Upper lobe of right lung (tissue), 1 donor: Measurements from ENCODE around the gene ADGRD1. TPM values are rescaled to one million over a fixed set of nuclear protein-coding genes. Genes with fewer than 3 reads are reported as not detected.

Experiments
- ATAC-seq: fragments of 200-7000 bp; cut with Tn5 transposase; one replicate; pipeline ENCODE4 v1.9.1; 2020; ENCODE audit warnings: mild to moderate bottlenecking, moderate library complexity
- DNase-seq: peaks from one replicate; pipeline ENCODE4 v3.0.0-alpha.2; 2020
- H3K27ac ChIP-seq: fragments of 200-600 bp; one replicate; pipeline ENCODE4 v1.8.0; 2022
- H3K27me3 ChIP-seq: fragments of 200-600 bp; one replicate; pipeline ENCODE4 v1.8.0; 2022; ENCODE audit warnings: mild to moderate bottlenecking
- H3K36me3 ChIP-seq: fragments of 200-600 bp; one replicate; pipeline ENCODE4 v1.8.0; 2022
- H3K4me1 ChIP-seq: fragments of 200-600 bp; one replicate; pipeline ENCODE4 v1.8.0; 2022
- H3K4me3 ChIP-seq: fragments of 200-600 bp; one replicate; pipeline ENCODE4 v1.8.0; 2022; ENCODE audit warnings: mild to moderate bottlenecking
- H3K9me3 ChIP-seq: fragments of 200-600 bp; one replicate; pipeline ENCODE4 v1.8.0; 2022
- CTCF ChIP-seq: fragments of 200-600 bp; IDR thresholded peaks from one replicate; pipeline ENCODE4 v1.8.0; 2022; ENCODE audit warnings: antibody characterized with exemption
- intact Hi-C: fragments of 100-400 bp; cut with DNase I; formaldehyde crosslinking; loops from one replicate; pipeline ENCODE4 v1.11.0; 2022
- total RNA-seq: library from RNA; stranded (reverse); fragmentation: NEBNext Ultra II Directional; extraction: Animal tissue kit (Norgen Biotek cat#: 25700); gene quantifications from one replicate; pipeline ENCODE4 v1.2.1, GENCODE V29; 2021
- donor health status: DM: no; HTN: yes; CAD: no; lungs with severe emphysema.

The ADGRD1 gene
- total RNA-seq, 1 donor from 2014 or later: 113 TPM

- H3K36me3 ChIP-seq: peaks cover 34% of the 10 kb centered on the region
- no peak overlapping the region for H3K27ac ChIP-seq
Measured at GRCh38 chr12:130977046-130977742, 23.5 kb downstream of the ADGRD1 start.

GRCh38 chr12:130977743-130978095, 24.0 kb downstream of the ADGRD1 start:
- Histone ChIP-seq H3K36me3 (peaks cover 29% of the 10 kb centered on the region), H3K27me3 (no peaks in the 10 kb centered on the region), H3K4me3 (no peak overlapping the region), H3K27ac (no peak overlapping the region), H3K9me3 (no peaks in the 10 kb centered on the region), H3K4me1 (peaks cover 7% of the 10 kb centered on the region)
- ATAC-seq (no peak), DNase-seq (peak; percentile 53)
- intact Hi-C loops: no loop called here
- TF ChIP-seq CTCF: no peak

More at GRCh38 chr12:130977046-130977742, 23.5 kb downstream of the ADGRD1 start:
- ATAC-seq: no peak
- TF ChIP-seq CTCF: no peak
- Histone ChIP-seq H3K4me1 (peaks cover 7% of the 10 kb centered on the region), H3K9me3 (no peaks in the 10 kb centered on the region), H3K27me3 (no peaks in the 10 kb centered on the region), H3K4me3 (no peak overlapping the region)
- intact Hi-C loops: no loop called here
- peak; percentile 54 for DNase-seq

- ATAC-seq: no peak
- Histone ChIP-seq H3K36me3 (peaks cover 19% of the 10 kb centered on the region), H3K4me3 (no peak overlapping the region), H3K9me3 (no peaks in the 10 kb centered on the region), H3K27me3 (no peaks in the 10 kb centered on the region), H3K4me1 (peaks cover 7% of the 10 kb centered on the region), H3K27ac (no peak overlapping the region)
- TF ChIP-seq CTCF: no peak
- peak; percentile 65 for DNase-seq
- intact Hi-C loops: no loop called here
Measured at GRCh38 chr12:130978785-130979184, 25.1 kb downstream of the ADGRD1 start.

GRCh38 chr12:130981074-130981742, 27.5 kb downstream of the ADGRD1 start:
- DNase-seq: peak; percentile 33
- H3K36me3 ChIP-seq: no peaks in the 10 kb centered on the region
- no peak overlapping the region for H3K27ac ChIP-seq
- intact Hi-C loops: no loop called here
- ATAC-seq: no peak
- H3K27me3 ChIP-seq: no peaks in the 10 kb centered on the region
- TF ChIP-seq CTCF: no peak
- H3K4me1 ChIP-seq: peaks cover 7% of the 10 kb centered on the region
- no peaks in the 10 kb centered on the region for H3K9me3 ChIP-seq
- H3K4me3 ChIP-seq: no peak overlapping the region

- Histone ChIP-seq H3K36me3 (peaks cover 5% of the 10 kb centered on the region), H3K4me3 (no peak overlapping the region), H3K27me3 (no peaks in the 10 kb centered on the region), H3K27ac (no peak overlapping the region), H3K4me1 (peaks cover 7% of the 10 kb centered on the region), H3K9me3 (no peaks in the 10 kb centered on the region)
- DNase-seq (no peak), ATAC-seq (no peak)
- TF ChIP-seq CTCF: no peak
- intact Hi-C loops: no loop called here
Measured at GRCh38 chr12:130981911-130982310, 28.2 kb downstream of the ADGRD1 start.
